Measurements from ENCODE around the gene CREG2. TPM values are rescaled to one million over a fixed set of nuclear protein-coding genes. Genes with fewer than 3 reads are reported as not detected.

Gene CREG2
- total and polyA plus RNA-seq, 8 donors: 0.05 to 0.19 (median 0.12) TPM; not detected in 5

- no peak for DNase-seq
- FAIRE-seq: no peak
- H3K9me3 ChIP-seq: no peaks in the 10 kb centered on the region
- 64 to 71% methylated on average over 4 of the region's 4 CpGs for WGBS, 2 donors
- H3K27me3 ChIP-seq: no peaks in the 10 kb centered on the region
- no peak overlapping the region for H3K27ac ChIP-seq
- TF ChIP-seq CTCF (IDR thresholded peaks at IDR 0.05): no peak
- no peak for ATAC-seq
- H3K4me1 ChIP-seq: no peaks in the 10 kb centered on the region
- no peaks in the 10 kb centered on the region for H3K36me3 ChIP-seq
- intact Hi-C loops (cut with DNase I): no loop called here
- H3K4me3 ChIP-seq: no peak overlapping the region
Measured at GRCh38 chr2:101431486-101431885, 44.2 kb upstream of the CREG2 start.

- Histone ChIP-seq H3K4me3 (no peak overlapping the region), H3K27me3 (no peaks in the 10 kb centered on the region), H3K27ac (no peak overlapping the region), H3K9me3 (no peaks in the 10 kb centered on the region), H3K36me3 (no peaks in the 10 kb centered on the region), H3K4me1 (no peaks in the 10 kb centered on the region)
- no peak for FAIRE-seq
- intact Hi-C loops (cut with DNase I): no loop called here
- WGBS, 2 donors: 95 to 100% methylated on average over 2 of the region's 2 CpGs
- no peak for TF ChIP-seq CTCF (IDR thresholded peaks at IDR 0.05)
- no peak for DNase-seq
- no peak for ATAC-seq
Measured at GRCh38 chr2:101430156-101430555, 42.9 kb upstream of the CREG2 start.

GRCh38 chr2:101429453-101429852 is 42.1 kb upstream of the CREG2 start:
- no peak overlapping the region for H3K4me3 ChIP-seq
- TF ChIP-seq CTCF (IDR thresholded peaks at IDR 0.05): no peak
- DNase-seq (no peak), FAIRE-seq (no peak), ATAC-seq (no peak)
- no peaks in the 10 kb centered on the region for H3K4me1 ChIP-seq
- no peak overlapping the region for H3K27ac ChIP-seq
- no peaks in the 10 kb centered on the region for H3K27me3 ChIP-seq
- intact Hi-C loops (cut with DNase I): no loop called here
- H3K36me3 ChIP-seq: no peaks in the 10 kb centered on the region
- H3K9me3 ChIP-seq: no peaks in the 10 kb centered on the region
- 82 to 85% methylated on average over 6 of the region's 6 CpGs for WGBS, 2 donors

- Histone ChIP-seq H3K9me3 (no peaks in the 10 kb centered on the region), H3K4me1 (no peaks in the 10 kb centered on the region), H3K4me3 (no peak overlapping the region), H3K27ac (no peak overlapping the region), H3K36me3 (no peaks in the 10 kb centered on the region), H3K27me3 (no peaks in the 10 kb centered on the region)
- intact Hi-C loops (cut with DNase I): no loop called here
- FAIRE-seq (no peak), DNase-seq (no peak), ATAC-seq (no peak)
- no peak for TF ChIP-seq CTCF (IDR thresholded peaks at IDR 0.05)
- WGBS, 2 donors: 69 to 76% methylated on average over 10 of the region's 10 CpGs
Measured at GRCh38 chr2:101428422-101429176, 41.3 kb upstream of the CREG2 start.

GRCh38 chr2:101427743-101428142 is 40.4 kb upstream of the CREG2 start:
- Histone ChIP-seq H3K27me3 (no peaks in the 10 kb centered on the region), H3K27ac (no peak overlapping the region), H3K9me3 (no peaks in the 10 kb centered on the region), H3K36me3 (no peaks in the 10 kb centered on the region), H3K4me1 (no peaks in the 10 kb centered on the region), H3K4me3 (no peak overlapping the region)
- intact Hi-C loops (cut with DNase I): no loop called here
- DNase-seq (no peak), ATAC-seq (no peak), FAIRE-seq (no peak)
- 75% methylated on average over 13 of the region's 13 CpGs for WGBS, 2 donors
- no peak for TF ChIP-seq CTCF (IDR thresholded peaks at IDR 0.05)
